Fibroblast of lung (primary cell): ENCODE data around the gene COLEC12. TPM values are rescaled to one million over a fixed set of nuclear protein-coding genes. Genes with fewer than 3 reads are reported as not detected.

ENCODE experiments used
- DNase-seq, 2 donors: peaks; one replicate each; pipeline versions ENCODE4 v3.0.0 to v3.0.0-alpha.2; 2010; ENCODE audit warnings: low read depth in 2 of 2
- H2AFZ ChIP-seq: 2 replicates; pipeline ENCODE4 v1.5.1; 2012; ENCODE audit warnings: low read length, control low read depth, inconsistent platforms
- H3K27ac ChIP-seq: 2 replicates; pipeline ENCODE4 v1.5.1; 2011; ENCODE audit warnings: low read length, control low read depth; ENCODE audit not compliant: insufficient read depth
- H3K27me3 ChIP-seq: 2 replicates; pipeline ENCODE4 v1.5.1; 2011; ENCODE audit warnings: mild to moderate bottlenecking, low read length; ENCODE audit not compliant: control insufficient read depth, insufficient read depth
- H3K36me3 ChIP-seq: 2 replicates; pipeline ENCODE4 v1.5.1; 2011; ENCODE audit warnings: low read length; ENCODE audit not compliant: control insufficient read depth, insufficient read depth
- H3K4me1 ChIP-seq: 2 replicates; pipeline ENCODE4 v1.5.1; 2011; ENCODE audit warnings: low read length; ENCODE audit not compliant: control insufficient read depth, insufficient read depth; ENCODE audit errors: extremely low read depth
- H3K4me2 ChIP-seq: 2 replicates; pipeline ENCODE4 v1.5.1; 2011; ENCODE audit warnings: low read length, control low read depth; ENCODE audit not compliant: insufficient read depth; ENCODE audit errors: extremely low read depth
- H3K4me3 ChIP-seq, 4 experiments: fragments of 200-600 bp in 1 of 4; sonication (generic) in 1 of 4; replicated peaks in 1 of 4; 2 replicates each; pipeline ENCODE4 v1.5.1; 2011 to 2016; ENCODE audit warnings: low read length in 4 of 4, low read depth in 3 of 4, mild to moderate bottlenecking in 3 of 4, control low read depth in 2 of 4, inconsistent platforms in 1 of 4, mixed read lengths in 1 of 4; ENCODE audit not compliant: insufficient read depth in 1 of 4; ENCODE audit errors: control extremely low read depth in 1 of 4
- H3K79me2 ChIP-seq: 2 replicates; pipeline ENCODE4 v1.5.1; 2012; ENCODE audit warnings: mild to moderate bottlenecking, low read length, inconsistent platforms; ENCODE audit not compliant: control insufficient read depth, insufficient read depth
- H3K9ac ChIP-seq: 2 replicates; pipeline ENCODE4 v1.5.1; 2011; ENCODE audit warnings: mild to moderate bottlenecking, low read length, control low read depth; ENCODE audit not compliant: insufficient read depth
- H3K9me3 ChIP-seq: 2 replicates; pipeline ENCODE4 v1.5.1; 2012; ENCODE audit warnings: low read depth, low read length; ENCODE audit not compliant: control insufficient read depth, insufficient read depth
- H4K20me1 ChIP-seq: 2 replicates; pipeline ENCODE4 v1.5.1; 2011; ENCODE audit warnings: low read length; ENCODE audit not compliant: control insufficient read depth, insufficient read depth; ENCODE audit errors: extremely low read depth
- CTCF ChIP-seq, 2 donors: IDR thresholded peaks in 1 of 2; conservative IDR thresholded peaks in 1 of 2; 1 replicate in 1 of 2; 2 replicates in 1 of 2; pipeline ENCODE4 v1.5.1; 2011 to 2012; ENCODE audit warnings: low read length in 2 of 2, control low read depth in 1 of 2, inconsistent platforms in 1 of 2, low read depth in 1 of 2, mild to moderate bottlenecking in 1 of 2
- EZH2 ChIP-seq: IDR thresholded peaks from 2 replicates; pipeline ENCODE4 v1.5.1; 2012; ENCODE audit warnings: low read length, control low read depth, mild to moderate bottlenecking; ENCODE audit errors: missing control alignments
- polyA plus RNA-seq, 2 donors: library from polyadenylated mRNA; depleted of rRNA in 1 of 2; stranded (reverse) in 1 of 2; unstranded in 1 of 2; fragments of >200 nt; gene quantifications; 2 replicates each; pipeline ENCODE4 v1.2.1, GENCODE V29; 2011 to 2012; ENCODE audit warnings: missing spikeins in 1 of 2
- total RNA-seq: library from RNA; depleted of rRNA; stranded (reverse); fragments of >200 nt; gene quantifications from 2 replicates; pipeline ENCODE4 v1.2.1, GENCODE V29; 2014

COLEC12 gene
- total and polyA plus RNA-seq, 2 donors (not counting 1 experiment from before 2014, with no cell fraction given), result 20.0 to 24.8 TPM

DNA sequence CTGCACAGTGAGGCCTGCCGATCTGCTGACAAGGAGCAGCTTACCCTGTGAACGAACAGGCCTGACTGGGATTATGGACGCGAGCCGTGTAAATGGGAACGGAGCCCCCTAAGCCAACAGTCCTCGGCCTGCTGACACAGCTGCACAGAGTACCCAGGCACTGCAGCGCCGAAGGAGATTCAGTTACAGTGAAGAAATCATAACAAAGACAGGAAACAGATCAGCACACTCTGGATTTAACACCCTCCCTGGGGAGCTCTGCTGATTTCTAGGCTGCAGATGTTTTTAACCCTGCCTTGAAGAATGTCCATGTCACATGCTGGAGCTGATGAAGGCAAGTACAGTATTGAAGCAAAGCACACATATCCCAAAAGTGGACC is 43.4 kb downstream of the COLEC12 start:
- no peaks in the 10 kb centered on the region for H3K9me3 ChIP-seq
- H3K27me3 ChIP-seq, result no peaks in the 10 kb centered on the region
- peak overlapping the region; percentile 55 for H3K27ac ChIP-seq
- peak overlapping the region; percentile 50 for H2AFZ ChIP-seq
- H3K4me2 ChIP-seq, result peak overlapping the region; percentile 70
- no peaks in the 10 kb centered on the region for H4K20me1 ChIP-seq
- peak overlapping the region in 2 of 4 experiments; percentile 10 to 18 for H3K4me3 ChIP-seq
- peak; percentile 35 to 83 for DNase-seq
- no peak overlapping the region for H3K9ac ChIP-seq
- H3K4me1 ChIP-seq, result peaks cover 12% of the 10 kb centered on the region
- no peaks in the 10 kb centered on the region for H3K79me2 ChIP-seq
- H3K36me3 ChIP-seq, result no peaks in the 10 kb centered on the region
- TF ChIP-seq EZH2 (no peak), CTCF (conservative IDR thresholded peaks at IDR 0.05 in 1 of 2, IDR thresholded peaks at IDR 0.05 in 1 of 2; ENCODE audit: low read depth in 1 of 2, low read length in 2 of 2) (no peak)

DNA sequence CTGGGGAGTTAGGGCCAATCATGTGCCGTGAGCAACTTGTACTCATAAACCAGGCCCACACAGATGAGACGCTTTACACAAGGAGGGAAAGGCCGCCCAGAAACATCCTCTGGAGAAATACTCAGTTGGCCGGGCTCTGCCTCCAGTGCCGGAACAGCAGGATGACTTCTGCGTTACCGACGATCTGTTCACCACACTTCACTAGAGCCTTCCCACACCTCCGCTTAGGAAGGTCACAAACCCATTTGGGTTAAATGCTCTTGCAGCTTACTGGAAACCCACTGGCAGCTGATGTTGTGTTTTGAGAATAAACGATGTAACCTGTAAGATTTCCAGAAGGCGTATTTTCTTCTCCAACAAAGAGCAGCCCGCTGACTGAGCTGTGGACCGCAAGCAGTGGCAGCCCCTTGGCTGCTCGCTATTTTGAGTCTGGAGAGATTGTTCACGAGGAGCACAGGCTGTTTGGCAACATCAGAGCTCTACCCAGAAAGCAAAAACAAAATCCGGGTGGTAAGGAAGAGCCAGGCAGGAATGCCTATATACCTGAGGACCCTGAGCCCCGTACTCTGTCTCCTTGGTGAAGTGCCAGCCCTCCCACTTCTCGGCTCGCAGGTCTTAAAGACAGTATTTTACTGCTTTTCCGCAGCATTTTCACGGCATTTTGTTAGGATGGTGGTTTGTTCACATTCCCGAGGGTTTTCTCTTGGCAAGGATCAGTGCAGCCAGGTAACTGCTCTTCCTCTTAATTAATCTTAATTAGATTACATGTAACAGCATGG is 44.0 kb downstream of the COLEC12 start:
- H3K4me2 ChIP-seq, result peak overlapping the region; percentile 70
- no peaks in the 10 kb centered on the region for H3K27me3 ChIP-seq
- no peaks in the 10 kb centered on the region for H3K36me3 ChIP-seq
- no peak overlapping the region for H3K9ac ChIP-seq
- no peaks in the 10 kb centered on the region for H3K79me2 ChIP-seq
- peak overlapping the region; percentile 50 for H2AFZ ChIP-seq
- peaks cover 12% of the 10 kb centered on the region for H3K4me1 ChIP-seq
- peak in 1 of 2 donors; percentile 51 for DNase-seq
- H4K20me1 ChIP-seq, result no peaks in the 10 kb centered on the region
- H3K27ac ChIP-seq, result peak overlapping the region; percentile 55
- H3K4me3 ChIP-seq, result peak overlapping the region in 1 of 4 experiments; percentile 18
- TF ChIP-seq CTCF (conservative IDR thresholded peaks at IDR 0.05 in 1 of 2, IDR thresholded peaks at IDR 0.05 in 1 of 2; ENCODE audit: low read depth in 1 of 2, low read length in 2 of 2) (no peak), EZH2 (no peak)
- H3K9me3 ChIP-seq, result no peaks in the 10 kb centered on the region

DNA sequence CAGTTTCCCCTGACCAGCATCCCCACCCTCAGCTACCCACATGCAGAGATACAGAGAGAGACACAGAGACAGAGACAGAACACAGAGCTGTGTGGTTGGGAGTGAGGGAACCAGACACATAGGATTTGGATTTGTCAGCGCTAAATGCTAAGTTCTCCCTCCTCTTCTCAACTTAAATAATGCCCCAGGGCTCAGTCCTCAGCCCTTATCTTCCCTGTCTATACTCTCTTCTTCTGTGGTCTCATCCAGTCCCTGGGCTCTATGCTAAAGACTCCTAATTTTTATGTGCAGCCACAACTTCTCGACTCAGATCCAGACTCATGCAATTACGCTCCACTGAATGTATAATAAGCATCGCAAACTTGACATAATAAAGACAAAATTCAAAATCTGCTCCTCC is 47.1 kb downstream of the COLEC12 start:
- Histone ChIP-seq H4K20me1 (no peaks in the 10 kb centered on the region), H3K36me3 (no peaks in the 10 kb centered on the region), H3K9me3 (no peaks in the 10 kb centered on the region), H2AFZ (no peak overlapping the region), H3K4me1 (peaks cover 11% of the 10 kb centered on the region), H3K4me2 (no peak overlapping the region), H3K27me3 (no peaks in the 10 kb centered on the region), H3K27ac (no peak overlapping the region), H3K4me3 (no peak overlapping the region), H3K79me2 (no peaks in the 10 kb centered on the region), H3K9ac (no peak overlapping the region)
- DNase-seq, result no peak
- TF ChIP-seq EZH2 (no peak), CTCF (conservative IDR thresholded peaks at IDR 0.05 in 1 of 2, IDR thresholded peaks at IDR 0.05 in 1 of 2; ENCODE audit: low read depth in 1 of 2, low read length in 2 of 2) (no peak)
